ENCODE measurements around the gene PNMA5.
"Not testable (repeated sequence)": the region's sequence is repeated elsewhere in the genome, so short reads cannot be mapped to it uniquely, and the experiment has no call there.

The PNMA5 gene

GRCh38 chrX:152993933-152994332 lies at the start of gene PNMA5:
Gene PNMA5 (minus strand): TSS chrX:152994116. CDS start chrX:152991598, 2,518 bp downstream.
- DNase-seq, result no peak

GRCh38 chrX:153032397-153033118 lies 38.6 kb upstream of the PNMA5 start:
- DNase-seq, result peak; percentile 79

DNA sequence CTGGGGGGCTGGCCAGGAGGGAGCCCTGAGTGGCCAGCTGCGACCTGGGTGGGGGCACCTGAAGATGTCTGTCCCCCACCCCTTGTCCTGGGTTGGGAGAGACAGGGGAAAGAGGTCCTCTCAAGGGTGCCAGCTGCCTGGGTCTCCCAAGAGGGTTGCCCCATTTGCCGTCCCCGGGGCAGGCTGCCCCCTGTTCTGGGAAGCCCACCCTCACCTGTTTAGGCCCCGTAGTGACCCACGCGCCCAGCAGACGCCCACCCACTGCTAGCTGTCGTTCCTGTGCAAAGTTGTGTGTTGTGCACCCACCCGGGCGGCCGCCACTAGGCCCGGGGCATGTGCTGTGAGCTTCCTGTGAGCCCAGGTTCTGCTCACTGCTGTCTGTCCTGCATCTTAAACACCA lies 36.9 kb upstream of the PNMA5 start:
- DNase-seq, result no peak

DNA sequence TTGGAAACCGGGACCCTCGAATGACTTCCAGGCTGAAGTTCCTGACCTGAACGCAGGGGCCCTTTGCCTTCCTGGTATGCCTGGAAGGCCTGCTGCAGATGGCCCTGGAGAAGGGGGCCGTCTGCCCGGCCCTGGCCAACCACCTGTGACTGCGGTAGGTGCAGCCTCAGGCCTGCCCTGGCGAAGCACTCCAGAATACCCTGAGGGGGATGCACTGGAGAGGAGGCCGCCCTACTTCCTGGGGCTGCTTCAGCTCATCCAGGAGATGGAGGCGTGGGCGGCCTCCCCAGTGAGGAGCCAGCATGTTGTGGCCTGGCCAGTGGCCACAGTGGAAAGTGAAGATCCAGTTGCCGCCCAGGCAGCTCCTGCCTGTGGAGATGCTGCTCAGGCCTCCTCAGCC lies 36.0 kb upstream of the PNMA5 start:
- DNase-seq, result no peak

- DNase-seq, result no peak
Observed at GRCh38 chrX:153029162-153029561, 35.2 kb upstream of the PNMA5 start.

GRCh38 chrX:153028487-153028886 lies 34.6 kb upstream of the PNMA5 start:
- DNase-seq, result not testable (repeated sequence)

DNA sequence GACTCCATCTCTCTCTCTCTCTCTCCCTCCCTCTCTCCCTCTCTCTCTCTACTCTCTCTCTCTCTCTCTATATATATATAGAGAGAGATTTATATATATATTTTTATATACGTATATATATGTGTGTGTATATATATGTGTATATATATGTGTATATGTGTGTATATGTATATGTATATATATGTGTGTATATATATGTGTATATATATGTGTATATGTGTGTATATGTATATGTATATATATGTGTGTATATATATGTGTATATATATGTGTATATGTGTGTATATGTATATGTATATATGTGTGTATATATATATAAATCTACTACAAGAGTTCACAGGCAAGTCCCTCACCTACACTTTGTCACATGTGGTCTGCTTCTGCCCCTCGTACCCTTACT lies 32.6 kb upstream of the PNMA5 start:
- DNase-seq, result not testable (repeated sequence)

GRCh38 chrX:153019166-153019565 lies 25.2 kb upstream of the PNMA5 start:
- DNase-seq, result no peak

DNA sequence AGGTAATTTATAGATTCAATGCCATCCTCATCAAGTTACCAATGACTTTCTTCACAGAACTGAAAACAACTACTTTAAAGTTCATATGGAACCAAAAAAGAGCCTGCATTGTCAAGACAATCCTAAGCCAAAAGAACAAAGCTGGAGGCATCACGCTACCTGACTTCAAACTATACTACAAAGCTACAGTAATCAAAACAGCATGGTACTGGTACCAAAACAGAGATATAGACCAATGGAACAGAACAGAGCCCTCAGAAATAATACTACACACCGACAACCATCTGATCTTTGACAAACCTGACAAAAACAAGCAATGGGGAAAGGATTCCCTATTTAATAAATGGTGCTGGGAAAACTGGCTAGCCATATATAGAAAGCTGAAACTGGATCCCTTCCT lies 23.3 kb upstream of the PNMA5 start:
- not testable (repeated sequence) for DNase-seq

- DNase-seq, result no peak
Observed at GRCh38 chrX:153004780-153005179, 10.9 kb upstream of the PNMA5 start.

DNA sequence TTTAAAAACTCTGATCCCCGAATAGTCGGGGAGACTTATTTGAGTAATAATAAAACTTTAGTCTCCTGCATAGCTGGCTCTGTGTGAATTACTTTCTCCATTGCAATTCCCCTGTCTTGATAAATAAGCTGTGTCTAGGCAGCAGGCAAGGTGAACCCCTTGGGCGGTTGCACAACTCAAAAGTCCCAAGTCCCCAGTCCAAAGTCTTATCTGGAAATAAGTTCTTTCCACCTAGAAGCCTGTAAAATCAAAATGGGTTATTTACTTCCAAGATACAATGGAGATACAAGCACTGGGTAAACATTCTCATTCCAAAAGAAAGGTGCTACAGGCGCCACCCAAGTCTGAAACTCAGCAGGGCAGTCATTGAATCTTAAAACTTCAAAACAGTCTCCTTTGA lies 10.1 kb upstream of the PNMA5 start:
- DNase-seq, result no peak

DNA sequence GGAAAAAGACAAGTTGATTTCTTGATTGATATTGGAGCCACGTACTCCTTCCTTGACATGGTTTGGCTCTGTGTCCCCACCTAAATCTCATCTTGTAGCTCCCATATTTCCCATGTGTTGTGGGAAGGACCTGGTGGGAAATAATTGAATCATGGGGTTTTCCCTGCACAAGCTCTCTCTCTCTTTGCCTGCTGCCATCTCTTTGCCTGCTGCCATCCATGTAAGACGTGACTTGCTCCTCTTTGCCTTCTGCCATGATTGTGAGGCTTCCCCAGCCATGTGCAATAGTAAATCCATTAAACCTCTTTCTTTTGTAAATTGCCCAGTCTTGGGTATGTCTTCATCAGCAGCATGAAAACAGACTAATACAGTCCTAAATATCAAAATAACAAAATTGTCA lies 8.3 kb upstream of the PNMA5 start:
- DNase-seq, result not testable (repeated sequence)

DNA sequence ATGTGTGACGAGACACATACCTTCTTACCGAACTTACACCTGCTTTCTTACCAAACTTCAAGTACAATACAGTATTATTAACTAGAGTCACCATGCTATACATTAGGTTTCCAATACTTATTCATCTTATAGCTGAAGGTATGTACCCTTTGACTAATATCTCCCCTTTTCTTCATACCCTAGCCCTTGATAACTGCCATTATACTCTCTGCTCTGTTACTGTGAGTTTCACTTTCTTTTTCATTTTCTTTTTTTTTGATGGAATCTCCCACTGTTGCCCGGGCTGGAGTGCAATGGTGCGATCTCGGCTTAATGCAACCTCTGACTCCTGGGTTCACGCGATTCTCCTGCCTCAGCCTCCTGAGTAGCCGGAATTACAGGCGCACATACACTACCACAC lies 3.4 kb upstream of the PNMA5 start:
- no peak for DNase-seq

GRCh38 chrX:152992115-152992514 lies 1.8 kb downstream of the PNMA5 start:
- no peak for DNase-seq

- DNase-seq, result no peak
Observed at GRCh38 chrX:152991123-152991522, 2.8 kb downstream of the PNMA5 start.

DNA sequence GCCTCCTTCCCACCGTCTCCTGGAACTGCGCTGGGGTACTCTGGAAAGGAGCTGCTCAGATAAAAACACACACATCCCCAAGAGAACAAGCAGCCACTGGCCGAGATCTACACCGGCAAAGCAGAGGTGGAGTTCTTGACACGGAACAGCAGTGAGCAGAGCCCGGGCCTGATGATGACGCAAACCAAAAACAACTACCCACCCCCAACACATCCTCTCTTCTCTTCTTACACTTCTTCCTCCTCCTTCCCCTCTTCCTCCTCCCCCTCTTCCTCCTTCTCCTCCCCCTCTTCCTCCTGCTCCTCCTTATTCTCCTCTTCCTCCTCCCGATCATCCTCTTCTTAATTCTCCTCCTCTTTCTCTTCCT lies 4.6 kb downstream of the PNMA5 start:
- no peak for DNase-seq

DNA sequence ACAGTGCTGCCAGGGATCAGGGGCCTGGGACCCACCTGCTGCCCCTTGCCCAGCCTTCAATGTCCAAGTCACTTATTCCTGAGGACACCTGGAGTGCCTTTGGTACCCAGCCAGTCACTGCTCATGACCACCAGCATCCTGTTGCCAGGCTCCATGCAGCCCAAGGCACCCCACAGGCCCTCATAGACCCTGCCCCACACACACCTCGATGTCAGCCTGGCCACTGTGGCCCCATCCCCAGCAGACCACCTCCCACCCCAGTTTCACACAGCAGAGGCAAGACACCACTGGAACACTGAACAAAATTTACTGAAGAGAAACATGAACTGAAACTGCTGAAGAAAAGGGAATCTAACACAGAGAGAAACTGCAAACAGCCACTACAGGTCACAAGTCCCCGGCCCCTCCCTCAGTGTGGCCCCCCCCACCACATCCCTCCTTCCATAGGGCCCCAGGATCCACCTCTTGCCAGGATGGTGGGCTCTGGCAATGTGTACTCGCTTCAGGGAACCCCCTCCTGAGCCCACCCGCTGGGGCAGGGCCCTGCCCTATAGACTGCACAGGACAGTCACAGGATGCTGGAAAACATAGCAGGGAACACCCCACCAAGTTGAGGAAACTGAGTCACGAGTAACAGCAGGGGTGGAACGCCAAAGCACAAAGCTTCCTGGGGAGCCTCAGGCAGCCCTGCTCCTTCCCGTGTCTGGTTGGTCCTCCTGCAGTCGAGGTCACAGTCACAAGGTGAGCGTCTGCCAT lies 5.2 kb downstream of the PNMA5 start:
- no peak for DNase-seq

- no peak for DNase-seq
Observed at GRCh38 chrX:152987801-152988200, 6.1 kb downstream of the PNMA5 start.

DNA sequence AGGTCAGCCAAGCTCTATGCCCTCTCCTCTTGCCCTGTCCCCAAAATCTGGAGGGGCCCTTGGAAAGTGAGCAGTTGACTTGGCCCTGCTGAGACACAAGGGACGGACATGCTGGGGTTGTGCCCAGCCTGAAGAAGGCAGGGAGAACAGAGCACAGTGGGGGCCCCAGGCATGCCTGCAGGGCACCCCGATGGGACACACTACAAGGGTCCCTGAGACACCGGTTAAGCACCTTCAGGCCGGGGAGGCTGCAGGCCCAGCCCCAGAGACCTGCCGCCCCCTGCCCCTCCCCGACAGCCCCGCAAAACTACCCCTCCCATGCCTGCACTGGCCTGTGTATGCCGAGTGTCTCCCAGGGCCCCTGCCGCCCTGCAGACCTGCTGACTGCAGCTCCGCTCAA lies 6.8 kb downstream of the PNMA5 start:
- DNase-seq, result not testable (repeated sequence)

GRCh38 chrX:152985383-152985782 lies 8.5 kb downstream of the PNMA5 start:
- not testable (repeated sequence) for DNase-seq

GRCh38 chrX:152968193-152968592 lies 25.7 kb downstream of the PNMA5 start:
- no peak for DNase-seq

DNA sequence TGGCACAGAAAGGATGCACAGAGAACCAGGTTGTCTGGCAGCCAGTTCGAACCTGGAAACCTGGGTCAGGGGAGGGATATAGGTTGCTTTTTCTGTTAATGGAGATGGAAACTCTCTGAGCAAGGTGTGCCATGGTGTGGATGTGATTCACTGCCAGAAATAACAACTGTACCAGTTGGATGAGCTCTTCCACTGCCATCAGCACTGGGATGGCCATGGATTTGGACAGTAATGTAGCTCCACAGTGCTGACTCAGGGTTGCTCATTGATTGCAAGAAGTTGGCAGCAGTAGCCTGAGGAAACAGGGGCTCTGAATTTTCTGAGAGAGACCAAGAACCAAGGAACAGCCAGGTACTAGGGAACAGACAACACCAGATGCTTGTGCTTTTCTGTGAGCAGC lies 33.8 kb downstream of the PNMA5 start:
- no peak for DNase-seq

- no peak for DNase-seq
Observed at GRCh38 chrX:152959626-152960025, 34.3 kb downstream of the PNMA5 start.
